ENCODE measurements around the gene IQGAP2. TPM values are rescaled to one million over a fixed set of nuclear protein-coding genes. Genes with fewer than 3 reads are reported as not detected.
"Not testable (repeated sequence)": the region's sequence is repeated elsewhere in the genome, so short reads cannot be mapped to it uniquely, and the experiment has no call there.

IQGAP2 gene
- total RNA-seq, 1 donor from 2014 or later, result 20.7 TPM

GRCh38 chr5:76718381-76718832 lies 315.3 kb downstream of the IQGAP2 start:
- DNase-seq, result no peak

GRCh38 chr5:76718880-76719279 lies 315.8 kb downstream of the IQGAP2 start:
- no peak for DNase-seq

- no peak for DNase-seq
These were observed 318.0 kb downstream of the IQGAP2 start for GRCh38 chr5:76720988-76721569.

- no peak for DNase-seq
These were observed 320.2 kb downstream of the IQGAP2 start for GRCh38 chr5:76723266-76723665.

GRCh38 chr5:76723906-76724305 lies 320.8 kb downstream of the IQGAP2 start:
- DNase-seq, result no peak

- no peak for DNase-seq
These were observed 321.8 kb downstream of the IQGAP2 start for GRCh38 chr5:76724871-76725270.

- DNase-seq, result no peak
These were observed 325.9 kb downstream of the IQGAP2 start for GRCh38 chr5:76728965-76729364.

- DNase-seq, result no peak
These were observed 326.5 kb downstream of the IQGAP2 start for GRCh38 chr5:76729373-76730290.

GRCh38 chr5:76732405-76733048 lies 329.4 kb downstream of the IQGAP2 start:
- no peak for DNase-seq

GRCh38 chr5:76733049-76733417 lies 329.9 kb downstream of the IQGAP2 start:
- DNase-seq, result no peak

- no peak for DNase-seq
These were observed 332.9 kb downstream of the IQGAP2 start for GRCh38 chr5:76735762-76736545.

GRCh38 chr5:76736679-76737556 lies 333.8 kb downstream of the IQGAP2 start:
- DNase-seq, result no peak

GRCh38 chr5:76737846-76738245 lies 334.8 kb downstream of the IQGAP2 start:
- DNase-seq, result no peak

GRCh38 chr5:76741506-76741905 lies 338.4 kb downstream of the IQGAP2 start:
- DNase-seq, result not testable (repeated sequence)

GRCh38 chr5:76742583-76742982 lies 339.5 kb downstream of the IQGAP2 start:
- DNase-seq, result no peak

- no peak for DNase-seq
These were observed 341.5 kb downstream of the IQGAP2 start for GRCh38 chr5:76744632-76745031.

GRCh38 chr5:76745670-76746069 lies 342.6 kb downstream of the IQGAP2 start:
- DNase-seq, result no peak

GRCh38 chr5:76746677-76747076 lies 343.6 kb downstream of the IQGAP2 start:
- no peak for DNase-seq

- DNase-seq, result no peak
These were observed 344.6 kb downstream of the IQGAP2 start for GRCh38 chr5:76747706-76748105.

GRCh38 chr5:76751291-76751690 lies 348.2 kb downstream of the IQGAP2 start:
- no peak for DNase-seq

- DNase-seq, result no peak
These were observed 351.6 kb downstream of the IQGAP2 start for GRCh38 chr5:76754668-76755078.

All from occipital lobe (tissue), 2 donors.